Suppressor macrophage (primary cell): ENCODE measurements around the gene TUBGCP5.
"Not testable (repeated sequence)": the region's sequence is repeated elsewhere in the genome, so short reads cannot be mapped to it uniquely, and the experiment has no call there.

Experiments used
- DNase-seq, 4 experiments: peaks; one replicate each; pipeline ENCODE4 v3.0.0-alpha.2; 2020 to 2022
- total RNA-seq, 17 experiments: gene quantifications; one replicate each; lab custom pipeline; 2026; ENCODE audit warnings: mixed read lengths in 6 of 17, inconsistent platforms in 3 of 17; lab: John Stamatoyannopoulos, UW

Gene TUBGCP5
- total RNA-seq = 5.3 to 46.7 (median 24.5) reads per million in 17 experiments

- peak; percentile 99 to 100 (median 99) for DNase-seq
Observed at GRCh38 chr15:23039143-23039916, at the start of gene TUBGCP5. Gene TUBGCP5, minus strand, starts transcription at chr15:23039569. Its CDS starts 26 bp downstream, at chr15:23039543.

DNA sequence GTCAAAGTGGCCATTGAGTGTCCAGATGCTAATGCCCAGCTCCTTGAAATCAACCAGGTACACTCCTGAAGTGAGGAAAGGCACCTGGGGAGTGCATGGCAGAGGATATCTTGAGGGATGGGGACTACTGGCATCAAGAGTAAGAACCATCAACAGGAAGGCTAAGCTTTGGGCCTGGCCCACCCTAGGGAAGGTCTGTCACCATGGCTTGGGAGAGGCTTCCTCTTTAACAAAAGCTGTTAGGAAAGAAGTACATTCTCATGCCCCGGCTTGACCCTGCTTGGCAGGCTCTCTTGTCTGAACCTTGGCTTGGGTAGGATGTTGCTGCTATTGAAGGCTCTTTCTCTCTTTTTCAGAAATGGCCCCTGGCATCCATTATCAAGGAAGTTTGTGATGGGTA is 43.7 kb upstream of the TUBGCP5 start:
- peak in 3 of 4 experiments; percentile 12 to 40 (median 21) for DNase-seq

DNA sequence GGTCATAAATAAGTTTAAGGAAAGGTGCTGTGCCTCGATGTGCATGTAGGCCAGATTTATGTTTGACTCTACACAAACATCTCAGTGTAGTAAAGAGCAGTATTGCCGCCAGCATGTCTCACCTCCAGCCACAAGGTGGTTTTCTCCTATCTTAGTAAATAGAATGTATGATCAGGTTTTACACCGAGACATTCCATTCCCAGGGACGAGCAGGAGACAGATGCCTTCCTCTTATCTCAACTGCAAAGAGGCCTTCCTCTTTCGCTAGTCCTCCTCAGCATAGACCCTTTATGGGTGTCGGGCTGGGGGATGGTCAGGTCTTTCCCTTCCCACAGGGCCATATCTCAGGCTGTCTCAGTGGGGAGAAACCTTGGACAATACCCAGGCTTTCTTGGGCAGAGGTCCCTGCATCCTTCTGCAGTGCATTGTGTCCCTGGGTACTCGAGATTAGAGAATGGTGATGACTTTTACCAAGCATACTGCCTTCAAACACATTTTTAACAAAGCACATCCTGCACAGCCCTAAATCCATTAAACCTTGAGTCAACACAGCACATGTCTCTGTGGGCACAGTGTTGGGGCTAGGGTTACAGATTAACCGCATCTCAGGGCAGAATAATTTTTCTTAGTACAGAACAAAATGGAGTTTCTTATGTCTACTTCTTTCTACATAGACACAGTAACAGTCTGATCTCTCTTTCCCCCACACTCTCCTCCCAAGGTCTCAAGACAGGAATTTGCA is 42.8 kb upstream of the TUBGCP5 start:
- DNase-seq = not testable (repeated sequence)

- DNase-seq = peak in 2 of 4 experiments; percentile 12 to 17
Observed at GRCh38 chr15:23081271-23081670, 41.9 kb upstream of the TUBGCP5 start.

- no peak for DNase-seq
Observed at GRCh38 chr15:23079766-23080165, 40.4 kb upstream of the TUBGCP5 start.

DNA sequence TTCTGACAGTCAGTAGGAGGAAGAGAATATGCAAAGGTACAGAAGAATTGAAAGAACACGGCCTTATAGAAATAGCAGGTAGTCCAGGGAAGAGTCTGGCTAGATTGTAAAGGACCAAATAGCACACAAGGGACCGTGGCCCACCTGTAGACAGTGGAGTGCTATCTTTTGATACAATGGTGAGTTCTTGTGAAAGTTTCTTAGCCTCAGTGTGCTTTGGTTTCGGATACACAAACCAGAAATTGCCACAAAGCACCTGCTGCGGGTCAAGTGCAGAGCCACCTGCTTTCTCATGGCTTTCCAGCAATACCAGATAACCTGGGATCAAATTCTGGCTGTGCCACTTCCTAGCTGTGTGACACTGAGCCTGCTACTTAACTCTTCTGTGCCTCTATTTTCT is 36.6 kb upstream of the TUBGCP5 start:
- DNase-seq = no peak

DNA sequence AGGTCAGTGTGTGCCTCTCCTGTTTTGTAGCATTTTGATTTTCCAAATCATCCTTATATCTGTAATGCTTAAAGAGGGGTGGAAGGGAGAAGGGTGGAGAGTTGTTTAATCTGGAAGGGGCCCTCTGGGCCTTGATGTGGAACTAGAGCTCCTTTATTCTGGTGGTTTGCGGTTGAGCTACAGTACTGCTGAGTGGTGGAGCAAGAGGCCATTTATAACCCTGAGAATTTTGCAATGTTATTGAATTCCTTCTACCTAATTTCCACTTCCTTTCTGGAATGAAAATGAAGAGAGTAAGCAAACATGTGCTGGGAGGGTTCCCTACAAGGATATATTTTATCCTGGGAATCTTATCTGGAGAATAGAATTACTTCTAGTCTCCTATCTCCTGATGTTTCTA is 35.3 kb upstream of the TUBGCP5 start:
- DNase-seq = peak in 3 of 4 experiments; percentile 20 to 44 (median 26)

GRCh38 chr15:23073890-23074646 is 34.7 kb upstream of the TUBGCP5 start:
- DNase-seq = peak in 3 of 4 experiments; percentile 13 to 20 (median 19)

DNA sequence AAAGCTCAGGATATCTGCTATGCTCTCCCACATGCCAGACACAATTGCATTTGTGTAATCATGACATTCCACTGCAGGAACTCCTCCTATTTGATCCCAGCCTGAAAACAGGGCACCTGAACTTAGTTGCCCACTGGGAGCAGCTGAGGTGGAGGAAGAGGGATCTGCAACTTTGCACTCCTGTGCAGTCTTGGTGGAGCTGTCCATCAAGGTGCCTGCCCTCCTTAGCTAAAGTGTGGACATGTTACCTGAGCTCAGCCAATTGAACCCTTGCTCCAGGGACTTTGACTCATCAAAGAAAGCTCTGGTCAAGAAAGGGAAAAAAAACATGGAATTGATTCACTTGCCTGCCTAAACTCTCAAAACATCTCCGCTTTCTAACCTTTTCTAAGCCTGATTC is 33.3 kb upstream of the TUBGCP5 start:
- DNase-seq = no peak

DNA sequence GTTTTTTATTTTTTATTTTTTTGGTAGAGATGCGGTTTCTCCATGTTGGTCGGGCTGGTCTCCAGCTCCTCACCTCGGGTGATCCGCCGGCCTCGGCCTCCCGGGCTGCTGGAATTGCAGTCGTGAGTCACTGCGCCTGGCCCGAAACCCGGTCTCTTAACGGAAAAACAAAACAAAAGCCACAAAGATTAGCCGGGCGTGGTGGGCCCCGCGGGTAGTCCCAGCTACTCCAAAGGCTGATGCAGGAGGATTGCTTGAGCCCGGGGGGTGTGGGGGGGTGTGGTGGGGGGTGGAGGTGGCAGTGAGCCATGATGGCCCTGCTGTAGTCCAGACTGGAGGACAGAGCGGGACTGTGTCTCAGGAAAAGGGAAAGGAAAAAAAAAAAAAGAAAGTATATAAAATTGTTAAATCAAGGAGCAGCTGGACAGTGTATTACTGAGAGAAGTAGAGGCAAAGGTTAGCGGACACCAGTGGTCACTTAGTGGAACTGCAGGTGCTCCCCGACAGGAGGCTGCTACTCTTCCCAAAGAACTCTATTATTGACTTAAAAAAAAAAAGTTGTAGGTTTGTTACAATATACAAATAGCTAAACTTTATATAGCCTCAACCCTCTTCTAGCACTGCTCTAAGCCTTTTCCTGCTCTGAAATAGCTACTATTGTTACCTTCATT is 30.3 kb upstream of the TUBGCP5 start:
- no peak for DNase-seq

- DNase-seq = no peak
Observed at GRCh38 chr15:23067416-23067815, 28.0 kb upstream of the TUBGCP5 start.

GRCh38 chr15:23065836-23066235 is 26.5 kb upstream of the TUBGCP5 start:
- no peak for DNase-seq

- DNase-seq = no peak
Observed at GRCh38 chr15:23064156-23064555, 24.8 kb upstream of the TUBGCP5 start.

DNA sequence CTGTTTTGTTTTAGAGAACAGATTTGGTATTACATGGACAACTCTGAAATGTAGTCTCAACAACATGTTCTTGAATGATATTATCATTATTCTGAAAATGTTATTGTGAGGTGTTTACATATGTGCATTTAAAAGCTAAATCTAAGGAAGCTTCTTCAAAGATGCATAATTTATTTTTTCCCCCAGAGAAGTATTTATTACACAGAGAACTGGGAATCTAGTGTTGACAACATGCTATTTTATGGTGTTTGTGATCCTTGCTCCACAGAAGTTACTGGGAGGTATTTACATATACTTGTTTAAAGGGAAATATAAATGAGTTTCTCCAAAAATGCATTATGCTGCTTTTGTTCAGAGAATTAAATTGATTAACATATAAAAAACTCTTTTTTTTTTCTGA is 18.3 kb upstream of the TUBGCP5 start:
- DNase-seq = no peak

DNA sequence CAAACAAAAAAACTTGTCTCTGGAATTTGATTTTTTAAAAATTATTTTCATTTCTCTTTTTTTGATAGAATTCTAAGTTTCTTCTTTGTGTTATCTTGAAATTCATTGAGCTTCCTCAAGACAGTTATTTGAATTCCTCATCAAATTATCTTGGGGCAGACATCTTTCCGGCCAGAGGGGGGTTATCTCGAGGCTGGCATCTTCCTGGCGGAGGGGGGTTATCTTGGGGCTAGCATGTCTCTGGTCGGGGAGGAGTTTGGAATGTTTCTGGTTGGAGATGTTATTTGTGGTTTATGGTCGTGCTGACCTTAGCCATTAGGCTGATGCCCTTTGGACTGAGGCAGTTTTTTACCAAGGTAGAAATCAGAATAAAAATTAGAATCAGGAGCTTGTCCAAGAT is 15.9 kb upstream of the TUBGCP5 start:
- no peak for DNase-seq

- DNase-seq = no peak
Observed at GRCh38 chr15:23052522-23052921, 13.2 kb upstream of the TUBGCP5 start.

DNA sequence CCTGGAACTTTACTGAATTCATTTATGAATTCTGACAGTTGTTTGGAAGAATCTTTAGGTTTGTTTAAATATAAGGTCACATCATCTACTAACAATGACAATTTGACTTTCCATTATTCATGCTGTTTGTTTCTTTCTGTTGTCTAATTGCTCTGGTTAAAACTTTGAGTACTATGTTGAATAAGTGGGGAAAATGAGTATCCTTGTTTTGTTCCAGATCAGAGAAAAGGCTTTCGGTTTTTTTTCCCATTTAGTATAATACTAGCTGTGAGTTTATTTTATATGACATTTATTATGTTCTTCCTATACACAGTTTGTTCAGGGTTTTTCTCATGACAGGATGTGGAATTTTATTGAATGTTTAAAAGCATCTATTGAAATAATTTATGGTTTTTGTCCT is 11.3 kb upstream of the TUBGCP5 start:
- peak in 1 of 4 experiments; percentile 21 for DNase-seq

DNA sequence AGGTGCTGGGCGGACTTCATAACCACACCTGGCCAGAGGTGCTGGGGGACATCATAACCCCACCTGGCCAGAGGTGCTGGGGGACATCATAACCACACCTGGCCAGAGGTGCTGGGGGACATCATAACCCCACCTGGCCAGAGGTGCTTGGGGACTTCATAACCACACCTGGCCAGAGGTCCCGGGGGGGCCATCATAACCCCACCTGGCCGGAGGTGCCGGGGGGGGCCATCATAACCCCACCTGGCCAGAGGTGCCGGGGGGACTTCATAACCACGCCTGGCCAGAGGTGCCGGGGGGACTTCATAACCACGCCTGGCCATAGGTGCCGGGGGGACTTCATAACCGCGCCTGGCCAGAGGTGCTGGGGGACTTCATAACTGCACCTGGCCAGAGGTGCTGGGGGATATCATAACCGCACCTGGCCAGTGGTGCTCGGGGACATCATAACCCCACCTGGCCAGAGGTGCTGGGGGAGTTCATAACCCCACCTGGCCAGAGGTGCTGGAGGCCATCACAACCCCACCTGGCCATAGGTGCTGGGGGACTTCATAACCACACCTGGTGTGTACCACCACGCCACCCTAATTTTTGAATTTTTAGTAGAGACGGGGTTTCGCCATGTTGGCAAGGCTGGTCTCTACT is 10.7 kb upstream of the TUBGCP5 start:
- DNase-seq = no peak

DNA sequence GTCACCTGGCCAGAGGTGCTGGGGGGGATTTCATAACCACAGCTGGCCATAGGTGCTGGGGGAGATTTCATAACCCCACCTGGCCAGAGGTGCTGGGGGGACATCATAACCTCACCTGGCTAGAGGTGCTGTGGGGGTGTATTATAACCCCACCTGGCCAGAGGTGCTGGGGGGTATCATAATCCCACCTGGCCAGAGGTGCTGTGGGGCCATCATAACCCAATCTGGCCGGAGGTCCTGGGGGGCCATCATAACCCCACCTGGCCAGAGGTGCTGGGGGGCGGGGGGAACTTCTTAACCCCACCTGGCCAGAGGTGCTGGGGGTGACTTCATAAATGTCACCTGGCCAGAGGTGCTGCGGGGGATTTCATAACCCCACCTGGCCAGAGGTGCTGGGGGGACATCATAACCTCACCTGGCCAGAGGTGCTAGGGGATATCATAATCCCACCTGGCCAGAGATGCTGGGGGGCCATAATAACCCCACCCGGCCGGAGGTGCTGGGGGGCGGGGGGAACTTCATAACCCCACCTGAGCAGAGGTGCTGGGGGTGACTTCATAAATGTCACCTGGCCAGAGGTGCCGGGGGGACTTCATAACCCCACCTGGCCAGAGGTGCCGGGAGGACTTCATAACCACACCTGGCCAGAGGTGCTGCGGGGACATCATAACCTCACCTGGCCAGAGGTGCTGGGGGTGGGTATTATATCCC is 9.4 kb upstream of the TUBGCP5 start:
- DNase-seq = not testable (repeated sequence)

- DNase-seq = peak in 1 of 4 experiments; percentile 24
Observed at GRCh38 chr15:23043987-23044386, 4.6 kb upstream of the TUBGCP5 start.

- not testable (repeated sequence) for DNase-seq
Observed at GRCh38 chr15:23043535-23043934, 4.2 kb upstream of the TUBGCP5 start.
